GM19372 (cell line): ENCODE measurements around the gene FXR2.

Source experiments
- ATAC-seq: cut with Tn5 transposase; IDR thresholded peaks from one replicate; pipeline ENCODE4 v1.9.1; 2021; ENCODE audit warnings: mild to moderate bottlenecking, low read depth, moderate library complexity; ENCODE audit not compliant: unreplicated experiment

Gene FXR2

GRCh38 chr17:7573324-7574080 is 41.2 kb downstream of the FXR2 start:
- ATAC-seq = peak; percentile 22

- peak; percentile 75 for ATAC-seq
Observed at GRCh38 chr17:7572588-7573323, 41.9 kb downstream of the FXR2 start.

DNA sequence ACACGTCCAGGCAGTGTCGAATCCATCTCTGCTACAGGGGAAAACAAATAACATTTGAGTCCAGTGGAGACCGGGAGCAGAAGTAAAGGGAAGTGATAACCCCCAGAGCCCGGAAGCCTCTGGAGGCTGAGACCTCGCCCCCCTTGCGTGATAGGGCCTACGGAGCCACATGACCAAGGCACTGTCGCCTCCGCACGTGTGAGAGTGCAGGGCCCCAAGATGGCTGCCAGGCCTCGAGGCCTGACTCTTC is 42.4 kb downstream of the FXR2 start:
- ATAC-seq = no peak

- ATAC-seq = no peak
Observed at GRCh38 chr17:7570351-7570750, 44.3 kb downstream of the FXR2 start.

DNA sequence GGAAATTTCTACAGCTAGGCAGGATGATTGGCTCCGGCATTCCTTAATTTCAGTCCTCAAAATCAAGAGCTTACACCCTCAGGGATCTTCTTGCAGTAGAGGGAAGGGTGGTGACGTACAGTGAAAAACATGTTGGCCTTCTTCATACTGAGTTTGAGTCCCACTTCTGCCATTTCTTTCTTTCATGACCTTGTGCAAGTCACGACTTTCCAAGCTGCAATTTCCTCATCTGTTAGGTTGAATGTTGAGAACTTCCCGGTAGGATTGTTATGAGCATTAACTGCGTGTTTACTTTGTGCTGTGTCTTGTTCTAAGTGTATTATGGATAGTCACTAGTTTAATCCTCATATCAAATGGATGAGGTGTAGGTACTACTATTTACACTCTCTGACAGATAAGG is 45.1 kb downstream of the FXR2 start:
- no peak for ATAC-seq

GRCh38 chr17:7563115-7563869 is 51.4 kb downstream of the FXR2 start:
- no peak for ATAC-seq

DNA sequence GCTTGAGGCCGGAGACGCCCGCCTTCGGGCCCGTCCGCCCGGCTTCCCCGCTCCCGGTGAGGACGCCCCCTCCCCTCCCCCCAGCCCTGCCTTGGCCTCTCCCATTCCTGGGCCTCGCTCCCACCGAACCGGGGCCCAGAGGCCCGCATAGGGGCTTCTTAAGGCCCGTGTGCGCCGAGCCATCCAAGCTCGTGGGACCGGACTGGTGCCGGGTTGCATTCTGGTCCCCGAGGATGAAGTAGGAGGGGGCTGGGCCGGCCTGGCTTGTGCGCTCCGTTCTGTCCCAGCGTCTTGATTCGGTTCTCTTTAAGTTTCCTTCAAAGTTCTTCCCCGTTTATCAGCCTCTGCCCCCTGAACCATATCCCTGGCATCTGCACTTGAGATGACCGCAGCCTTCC is 52.5 kb downstream of the FXR2 start:
- ATAC-seq = no peak

DNA sequence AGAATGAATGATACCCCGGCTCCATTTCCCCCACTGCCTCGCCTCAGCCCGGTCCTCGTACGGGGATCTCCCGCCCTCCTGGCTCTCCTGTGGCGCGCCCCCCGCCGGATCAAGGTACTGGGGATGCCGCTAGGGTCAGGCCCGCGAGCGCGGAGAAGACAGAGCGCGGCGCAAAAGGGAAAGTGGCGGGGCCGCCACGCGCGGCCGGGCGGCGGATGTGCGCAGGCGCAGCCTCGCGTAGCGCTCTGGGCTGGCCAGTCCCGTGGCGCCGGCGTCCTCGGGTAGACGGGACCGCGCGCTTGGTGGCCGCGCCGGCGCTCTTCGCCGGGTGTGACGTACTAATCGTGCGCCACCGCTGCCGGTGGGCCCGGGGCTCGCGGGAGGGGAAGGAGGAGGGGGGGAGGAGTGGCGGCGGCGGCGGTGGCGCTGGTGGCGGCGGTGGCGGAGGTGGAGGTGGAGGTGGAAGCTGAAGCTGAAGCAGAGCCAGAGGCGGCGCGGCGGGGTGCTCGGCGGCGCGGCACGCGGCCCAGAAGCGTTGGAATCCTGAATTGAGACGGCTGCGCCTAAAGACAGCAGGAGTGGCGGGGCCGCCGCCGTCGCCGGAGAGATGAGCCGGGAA is 53.0 kb downstream of the FXR2 start, which contains the start of gene SENP3:
SENP3 (plus strand) TSS at position 331 of the 619 bp plus-strand sequence. CDS start 1,158 bp downstream, outside the sequence.
- ATAC-seq = peak; percentile 81

GRCh38 chr17:7561028-7561575 is 53.6 kb downstream of the FXR2 start:
- peak; percentile 42 for ATAC-seq

GRCh38 chr17:7560172-7561027 is 54.3 kb downstream of the FXR2 start:
- no peak for ATAC-seq

DNA sequence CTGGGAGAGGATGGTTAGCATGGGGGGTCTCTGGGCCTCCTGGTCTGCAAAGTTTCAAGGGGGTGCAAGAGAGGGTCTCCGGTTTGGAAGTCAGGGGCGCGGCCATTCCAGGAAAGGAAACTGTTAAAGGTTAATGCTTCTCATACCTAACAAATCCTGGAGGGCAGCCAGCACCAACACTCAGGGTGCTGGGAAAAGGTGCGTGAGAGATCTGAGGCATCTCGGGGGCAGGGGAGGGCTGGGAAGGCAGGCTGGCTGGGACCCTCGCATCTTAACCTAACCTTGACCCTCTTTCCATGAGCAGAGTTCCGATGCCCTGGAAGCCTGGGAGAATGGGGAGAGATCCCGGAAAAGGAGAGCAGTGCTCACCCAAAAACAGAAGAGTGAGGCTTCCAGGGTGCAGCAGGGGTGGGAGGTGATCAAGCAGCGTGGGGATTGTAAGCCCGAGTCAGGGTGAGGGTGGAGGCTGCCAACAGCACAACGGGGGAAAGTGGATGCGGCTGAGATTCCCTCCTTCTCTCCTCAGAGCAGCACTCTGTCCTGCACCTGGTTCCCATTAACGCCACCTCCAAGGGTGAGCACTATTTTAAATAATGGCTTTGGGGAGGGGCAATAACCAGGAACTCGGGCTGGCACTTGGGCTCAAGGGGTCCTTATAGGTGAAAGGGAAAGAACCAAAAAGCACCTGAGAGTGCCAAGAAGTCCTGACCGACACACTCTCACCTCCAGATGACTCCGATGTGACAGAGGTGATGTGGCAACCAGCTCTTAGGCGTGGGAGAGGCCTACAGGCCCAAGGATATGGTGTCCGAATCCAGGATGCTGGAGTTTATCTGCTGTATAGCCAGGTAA is 55.2 kb downstream of the FXR2 start:
- ATAC-seq = no peak

GRCh38 chr17:7558544-7559319 is 56.0 kb downstream of the FXR2 start, which contains the start of gene TNFSF13:
Gene TNFSF13 (plus strand): TSS chr17:7558750. CDS start chr17:7559040, 290 bp downstream.
- ATAC-seq = no peak

DNA sequence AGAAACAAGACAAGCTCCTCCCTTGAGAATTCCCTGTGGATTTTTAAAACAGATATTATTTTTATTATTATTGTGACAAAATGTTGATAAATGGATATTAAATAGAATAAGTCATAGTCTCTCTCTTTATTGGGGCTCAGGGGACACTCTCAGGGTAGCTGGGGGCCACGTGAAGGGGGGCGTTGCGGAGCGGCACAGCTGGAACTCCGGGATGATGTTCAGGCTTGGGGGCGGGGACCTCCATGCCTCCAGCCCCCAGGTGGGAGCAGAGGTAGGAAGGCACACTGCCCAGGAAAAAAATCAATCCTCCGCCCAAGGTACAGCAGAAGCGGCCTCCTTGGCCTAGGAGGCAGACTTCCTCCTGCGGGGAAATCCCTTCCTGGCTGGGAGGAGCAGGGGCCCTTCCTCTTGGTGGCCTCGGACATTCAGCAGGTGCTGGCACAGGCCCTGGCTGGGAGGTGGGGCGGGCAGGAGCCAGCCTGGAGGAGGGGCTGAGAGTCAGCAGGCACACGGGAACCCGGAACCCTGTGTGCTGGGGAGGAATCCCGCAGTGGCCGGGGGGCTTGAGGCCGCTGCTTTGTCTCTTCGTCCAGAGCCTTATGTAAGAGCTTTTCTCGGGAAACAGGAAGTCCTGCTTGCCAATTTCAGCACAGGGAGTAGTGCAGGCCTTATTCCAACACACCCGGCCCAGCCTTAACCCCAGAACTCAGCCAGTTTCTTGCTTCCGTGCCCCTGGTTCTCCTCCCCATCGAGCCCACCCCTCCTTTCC is 56.7 kb downstream of the FXR2 start:
- ATAC-seq = no peak

DNA sequence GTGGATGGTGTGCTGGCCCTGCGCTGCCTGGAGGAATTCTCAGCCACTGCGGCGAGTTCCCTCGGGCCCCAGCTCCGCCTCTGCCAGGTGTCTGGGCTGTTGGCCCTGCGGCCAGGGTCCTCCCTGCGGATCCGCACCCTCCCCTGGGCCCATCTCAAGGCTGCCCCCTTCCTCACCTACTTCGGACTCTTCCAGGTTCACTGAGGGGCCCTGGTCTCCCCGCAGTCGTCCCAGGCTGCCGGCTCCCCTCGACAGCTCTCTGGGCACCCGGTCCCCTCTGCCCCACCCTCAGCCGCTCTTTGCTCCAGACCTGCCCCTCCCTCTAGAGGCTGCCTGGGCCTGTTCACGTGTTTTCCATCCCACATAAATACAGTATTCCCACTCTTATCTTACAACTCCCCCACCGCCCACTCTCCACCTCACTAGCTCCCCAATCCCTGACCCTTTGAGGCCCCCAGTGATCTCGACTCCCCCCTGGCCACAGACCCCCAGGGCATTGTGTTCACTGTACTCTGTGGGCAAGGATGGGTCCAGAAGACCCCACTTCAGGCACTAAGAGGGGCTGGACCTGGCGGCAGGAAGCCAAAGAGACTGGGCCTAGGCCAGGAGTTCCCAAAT is 57.4 kb downstream of the FXR2 start:
- no peak for ATAC-seq

GRCh38 chr17:7556627-7557026 is 58.1 kb downstream of the FXR2 start:
- no peak for ATAC-seq

- ATAC-seq = no peak
Observed at GRCh38 chr17:7555320-7555948, 59.3 kb downstream of the FXR2 start.
